Measurements from ENCODE around the gene DUS2.
"Not testable (repeated sequence)": the region's sequence is repeated elsewhere in the genome, so short reads cannot be mapped to it uniquely, and the experiment has no call there.

DUS2 gene

DNA sequence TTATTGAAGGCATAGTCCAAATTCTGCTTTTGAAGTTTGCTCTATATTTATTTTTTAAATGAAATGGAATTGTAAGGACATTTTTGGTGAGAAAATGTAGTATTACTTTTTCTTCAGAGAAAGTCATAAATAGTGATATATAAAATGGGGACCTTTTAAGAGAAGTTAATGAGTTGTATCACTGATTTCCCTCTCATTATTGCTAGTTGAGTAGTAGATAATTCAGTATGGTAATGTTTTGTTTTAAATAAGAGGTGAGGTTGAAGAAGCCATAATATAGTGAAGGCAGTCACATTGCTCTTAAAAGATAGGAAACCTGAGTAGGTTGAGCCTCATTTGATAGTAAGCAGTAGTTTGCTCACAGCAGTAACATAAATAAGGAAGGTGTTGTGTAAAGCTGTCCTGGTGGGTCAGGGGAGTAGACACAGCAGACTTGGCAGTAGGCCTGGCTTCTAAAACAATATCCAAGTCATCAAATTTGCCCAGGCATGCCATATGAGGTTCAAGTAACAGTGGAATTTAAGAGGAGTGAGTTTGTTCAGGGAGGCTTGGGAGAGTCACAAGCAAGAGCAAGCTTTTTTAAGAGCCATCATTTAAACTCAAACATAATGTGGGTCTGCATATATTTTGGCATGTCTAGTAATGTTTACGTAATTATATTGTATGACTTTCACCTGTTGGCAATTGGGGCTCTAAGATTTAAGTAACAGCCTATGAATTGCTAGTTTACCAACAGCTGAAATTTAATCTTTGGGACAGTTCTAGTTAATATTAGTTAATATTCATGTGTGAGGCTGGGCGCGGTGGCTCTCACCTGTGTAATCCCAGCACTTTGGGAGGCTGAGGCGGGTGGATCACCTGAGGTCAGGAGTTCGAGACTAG lies 68.5 kb downstream of the DUS2 start:
- DNase-seq (ENCODE audit: low spot score), result peak; percentile 34

DNA sequence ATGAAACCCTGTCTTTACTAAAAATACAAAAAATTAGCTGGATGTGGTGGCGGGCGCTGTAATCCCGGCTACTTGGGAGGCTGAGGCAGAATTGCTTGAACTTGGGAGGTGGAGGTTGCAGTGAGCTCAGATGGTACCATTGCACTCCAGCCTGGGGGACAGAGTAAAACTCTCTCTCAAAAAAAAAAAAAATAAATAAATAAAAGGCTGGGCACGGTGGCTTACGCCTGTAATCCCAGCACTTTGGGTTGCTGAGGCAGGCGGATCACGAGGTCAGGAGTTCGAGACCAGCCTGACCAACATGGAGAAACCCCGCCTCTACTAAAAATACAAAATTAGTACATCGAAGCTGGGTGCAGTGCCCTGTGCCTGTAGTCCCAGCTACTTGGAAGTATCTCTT lies 69.2 kb downstream of the DUS2 start:
- not testable (repeated sequence) for DNase-seq (ENCODE audit: low spot score)

DNA sequence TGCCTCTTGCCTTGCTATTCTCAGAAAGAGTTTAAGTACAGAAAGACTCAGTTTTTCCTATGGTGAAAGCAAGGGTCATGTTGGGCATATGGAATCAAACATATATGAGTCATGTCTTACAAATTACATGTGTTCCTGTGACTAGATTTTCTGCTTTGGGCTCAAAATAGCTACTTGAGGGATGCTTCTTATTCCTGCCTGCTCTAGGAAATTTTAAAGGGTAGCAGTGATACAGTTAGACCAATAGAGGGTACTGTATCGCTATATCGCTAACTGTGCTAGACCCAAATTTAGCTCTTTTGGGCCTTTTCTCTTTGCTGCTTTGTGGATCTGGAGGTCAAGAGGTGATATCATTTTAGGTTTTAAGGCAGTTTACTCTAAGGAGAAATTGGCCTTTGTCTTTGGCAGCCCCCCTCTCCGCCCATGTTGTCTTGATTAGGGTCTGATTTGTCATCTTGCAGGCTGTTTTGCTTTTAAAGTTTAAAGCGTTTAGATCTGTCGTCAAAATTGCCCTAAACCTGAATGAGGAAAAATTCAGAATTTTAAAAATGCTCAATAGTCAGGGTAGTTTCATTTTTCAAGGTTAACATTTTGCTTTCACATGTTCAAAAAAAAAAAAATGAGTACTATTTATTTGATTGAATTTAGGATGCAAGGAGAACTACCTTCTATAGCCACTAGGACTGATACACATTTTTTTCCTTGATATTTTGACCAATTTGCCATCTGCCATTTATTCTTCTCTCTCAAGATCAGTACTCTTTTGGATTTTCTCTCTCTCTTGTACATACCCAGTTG lies 70.9 kb downstream of the DUS2 start:
- DNase-seq (ENCODE audit: low spot score), result no peak

DNA sequence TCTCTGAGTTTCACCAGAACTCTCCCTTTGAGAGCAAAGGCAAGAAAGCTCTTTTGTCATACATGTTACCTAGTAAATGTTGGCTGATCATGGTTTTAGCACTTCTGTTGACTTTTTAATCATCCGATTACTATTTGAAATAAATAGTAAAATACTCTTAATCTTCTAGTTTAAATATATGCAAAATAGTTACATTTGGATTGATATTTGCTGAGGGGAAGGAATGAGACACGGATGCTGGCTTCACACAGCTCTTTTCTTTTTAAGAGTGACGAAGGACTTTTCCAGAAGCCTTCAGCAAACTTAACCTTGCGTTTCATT lies 71.5 kb downstream of the DUS2 start:
- no peak for DNase-seq (ENCODE audit: low spot score)

DNA sequence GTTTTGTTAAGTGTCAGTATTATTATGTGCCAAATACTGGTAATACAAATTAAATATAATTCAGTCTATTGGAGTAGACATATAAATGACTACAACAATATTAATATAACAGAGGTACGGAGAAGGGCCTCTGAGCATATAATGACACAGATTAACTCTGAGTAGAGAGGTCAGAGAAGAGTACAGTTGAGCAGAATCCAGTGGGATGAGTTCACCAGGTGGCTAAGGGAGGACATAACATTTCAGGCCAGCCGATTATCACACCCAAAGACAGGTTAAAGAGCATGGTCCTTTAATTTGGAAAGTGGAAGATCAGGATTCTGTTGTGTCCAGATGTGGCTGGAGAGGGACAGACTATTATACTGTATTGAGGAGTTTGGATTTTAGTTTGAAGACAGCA lies 73.4 kb downstream of the DUS2 start:
- no peak for DNase-seq (ENCODE audit: low spot score)

DNA sequence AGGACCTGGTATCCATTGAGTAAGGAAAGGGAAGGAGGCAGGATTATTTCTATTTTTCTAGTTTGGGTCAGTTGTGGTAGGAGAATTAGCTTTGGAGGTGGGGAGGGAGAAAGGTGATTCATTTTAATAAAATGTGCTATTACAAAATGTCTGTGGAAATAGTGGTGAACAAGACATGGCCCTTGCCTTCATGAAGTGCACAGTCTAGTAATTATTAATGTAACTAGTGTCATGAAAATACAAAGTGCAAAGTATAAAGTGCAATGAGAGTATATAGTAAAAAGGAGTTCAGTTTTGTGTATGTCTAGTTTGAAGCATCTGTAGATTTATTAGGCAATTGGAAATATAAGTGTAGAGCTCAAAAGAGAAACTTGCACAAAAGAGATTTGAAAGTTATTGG lies 74.0 kb downstream of the DUS2 start:
- DNase-seq (ENCODE audit: low spot score), result no peak

DNA sequence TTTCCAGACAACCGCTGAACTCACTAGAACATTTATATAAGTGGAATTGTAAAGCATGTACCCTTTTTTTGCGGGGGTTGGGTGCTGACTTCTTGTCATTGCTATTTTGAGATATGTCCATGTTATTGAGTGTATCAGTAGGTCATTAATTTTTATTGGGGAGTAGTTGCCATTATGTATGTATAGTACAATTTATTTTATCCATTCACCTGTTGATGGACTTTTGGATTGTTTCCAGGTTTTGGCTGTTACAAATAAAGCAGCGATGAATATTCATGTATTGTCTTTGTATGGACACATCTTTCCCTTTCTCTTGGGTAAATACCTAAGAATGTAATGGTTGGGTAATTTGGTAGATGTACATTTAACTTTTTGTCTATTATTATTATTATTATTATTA lies 74.8 kb downstream of the DUS2 start:
- no peak for DNase-seq (ENCODE audit: low spot score)

DNA sequence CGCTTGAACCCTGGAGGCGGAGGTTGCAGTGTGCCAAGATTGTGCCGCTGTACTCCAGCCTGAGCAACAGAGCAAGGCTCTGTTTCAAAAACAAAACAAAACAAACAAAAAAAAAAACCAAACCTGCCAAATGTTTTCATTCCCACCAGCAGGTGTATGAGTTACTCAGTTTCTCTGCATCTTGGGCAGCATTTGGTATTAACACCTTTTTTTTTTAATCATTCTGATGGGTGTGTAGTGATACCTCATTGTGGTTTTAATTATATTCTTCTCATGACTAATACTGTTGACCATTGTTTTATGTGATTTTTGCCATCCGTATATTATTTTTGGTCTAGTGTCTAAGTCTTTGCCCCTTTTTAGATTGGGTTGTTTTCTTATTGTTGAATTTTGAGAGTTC lies 77.4 kb downstream of the DUS2 start:
- no peak for DNase-seq (ENCODE audit: low spot score)

DNA sequence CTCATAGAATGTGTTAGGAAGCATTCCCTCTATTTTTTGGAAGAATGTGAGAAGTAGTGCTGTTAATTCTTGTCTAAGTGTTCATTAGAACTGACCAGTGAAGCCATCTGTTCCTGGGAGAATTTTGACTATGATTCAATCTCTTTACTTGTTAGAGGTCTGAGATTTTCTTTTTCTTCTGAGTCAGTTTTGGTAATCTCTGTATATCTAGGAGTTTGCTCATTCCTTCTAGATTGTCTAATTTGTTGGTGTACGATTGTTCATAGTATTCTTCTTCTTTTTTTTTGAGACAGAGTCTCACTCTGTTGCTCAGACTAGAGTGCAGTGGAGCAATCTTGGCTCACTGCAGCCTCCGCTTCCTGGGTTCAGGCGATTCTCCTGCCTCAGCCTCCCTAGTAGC lies 82.5 kb downstream of the DUS2 start:
- no peak for DNase-seq (ENCODE audit: low spot score)

DNA sequence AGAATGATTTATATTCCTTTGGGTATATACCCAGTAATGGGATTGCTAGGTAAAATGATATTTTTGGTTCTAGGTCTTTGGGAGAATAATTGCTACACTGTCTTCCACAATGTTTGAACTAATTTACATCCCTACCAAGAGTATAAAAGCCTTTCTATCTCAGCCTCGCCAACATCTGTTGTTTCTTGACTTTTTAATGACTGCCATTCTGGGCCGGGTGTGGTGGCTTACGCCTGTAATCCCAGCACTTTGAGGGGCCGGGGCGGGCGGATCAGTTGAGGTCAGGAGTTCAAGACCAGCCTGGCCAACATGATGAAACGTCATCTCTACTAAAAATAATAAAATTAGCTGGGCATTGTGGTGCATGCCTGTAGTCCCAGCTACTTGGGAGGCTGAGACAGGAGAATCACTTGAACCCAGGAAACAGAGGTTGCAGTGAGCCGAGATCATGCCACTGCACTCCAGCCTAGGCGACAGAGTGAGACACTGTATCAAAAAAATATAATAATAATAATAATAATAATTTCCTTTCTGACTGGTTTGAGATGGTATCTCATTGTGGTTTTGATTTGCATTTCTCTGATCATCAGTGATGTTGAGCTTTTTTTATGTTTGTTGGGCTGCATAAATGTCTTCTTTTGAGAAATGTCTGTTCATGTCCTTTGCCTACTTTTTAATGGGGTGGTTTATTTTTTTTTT lies 84.3 kb downstream of the DUS2 start:
- DNase-seq (ENCODE audit: low spot score), result not testable (repeated sequence)

DNA sequence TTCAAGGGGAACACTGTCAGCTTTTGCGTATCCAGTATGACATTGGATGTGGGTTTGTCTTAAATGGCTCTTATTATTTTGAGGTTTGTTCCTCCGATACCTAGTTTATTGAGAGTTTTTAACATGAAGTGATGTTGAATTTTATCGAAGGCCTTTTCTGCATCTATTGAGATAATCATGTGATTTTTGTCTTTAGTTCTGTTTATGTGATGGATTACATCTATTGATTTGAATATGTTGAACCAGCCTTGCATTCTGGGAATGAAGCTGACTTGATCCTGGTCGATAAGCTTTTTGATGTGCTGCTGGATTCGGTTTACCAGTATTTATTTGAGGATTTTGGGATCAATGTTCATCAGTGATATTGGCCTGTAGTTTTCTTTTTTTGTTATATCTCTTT lies 86.1 kb downstream of the DUS2 start:
- DNase-seq (ENCODE audit: low spot score), result not testable (repeated sequence)

DNA sequence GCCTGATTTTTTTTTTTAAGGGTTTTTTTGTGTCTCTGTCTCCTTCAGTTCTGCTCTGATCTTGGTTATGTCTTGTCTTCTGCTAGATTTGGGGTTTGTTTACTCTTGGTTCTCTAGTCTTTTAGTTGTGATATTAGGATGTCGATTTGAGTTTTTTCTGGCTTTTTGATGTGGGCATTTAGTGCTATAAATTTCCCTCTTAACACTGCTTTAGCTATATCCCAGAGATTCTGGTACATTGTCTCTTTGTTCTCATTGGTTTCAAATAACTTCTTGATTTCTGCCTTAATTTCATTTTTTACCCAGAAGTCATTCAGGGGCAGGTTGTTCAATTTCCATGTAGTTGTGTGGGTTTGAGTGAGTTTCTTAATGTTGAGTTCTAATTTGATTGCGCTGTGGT lies 87.5 kb downstream of the DUS2 start:
- DNase-seq (ENCODE audit: low spot score), result not testable (repeated sequence)

DNA sequence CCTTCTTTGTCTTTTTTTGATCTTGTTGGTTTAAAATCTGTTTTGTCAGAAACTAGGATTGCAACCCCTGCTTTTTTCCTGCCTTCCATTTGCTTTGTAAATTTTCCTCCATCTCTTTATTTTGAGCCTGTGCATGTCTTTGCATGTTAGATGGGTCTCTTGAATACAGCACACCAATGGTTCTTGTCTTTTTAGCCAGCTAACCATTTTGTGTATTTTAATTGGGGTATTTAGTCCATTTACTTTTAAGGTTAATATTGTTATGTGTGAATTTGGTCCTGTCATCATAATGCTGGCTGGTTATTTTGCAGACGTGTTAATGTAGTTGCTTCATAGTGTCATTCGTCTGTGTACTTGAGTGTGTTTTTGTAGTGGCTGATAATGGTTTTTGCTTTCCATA lies 88.3 kb downstream of the DUS2 start:
- no peak for DNase-seq (ENCODE audit: low spot score)

DNA sequence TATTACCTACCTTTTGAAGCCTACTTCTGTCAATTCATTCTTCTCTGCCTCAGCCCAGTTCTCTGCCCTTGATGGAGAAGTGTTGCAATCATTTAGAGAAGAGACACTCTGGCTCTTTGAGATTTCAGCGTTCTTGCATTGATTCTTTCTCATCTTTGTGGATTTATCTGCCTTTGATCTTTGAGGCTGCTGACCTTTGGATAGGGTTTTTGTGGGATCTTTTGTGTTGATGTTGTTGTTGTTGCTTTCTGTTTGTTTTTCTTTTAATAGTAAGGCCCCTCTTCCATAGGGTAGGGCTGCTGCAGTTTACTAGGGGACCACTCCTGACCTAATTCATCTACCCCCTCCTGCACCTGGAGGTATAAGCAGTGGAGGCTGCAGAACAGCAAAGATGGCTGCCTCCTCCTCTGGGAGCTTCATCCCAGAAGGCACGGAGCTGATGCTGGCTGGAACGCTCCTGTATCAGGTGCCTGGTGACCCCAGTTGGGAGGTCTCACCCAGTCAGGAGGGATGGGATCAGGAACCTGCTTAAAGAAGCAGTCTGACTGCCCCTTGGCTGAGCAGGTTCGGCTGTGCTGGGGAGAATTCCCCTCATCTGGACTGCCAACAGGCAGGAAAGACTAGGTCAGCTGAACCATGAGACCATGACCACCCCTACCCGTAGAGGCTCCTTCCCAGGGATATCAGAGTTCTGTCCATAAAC lies 90.1 kb downstream of the DUS2 start:
- no peak for DNase-seq (ENCODE audit: low spot score)

DNA sequence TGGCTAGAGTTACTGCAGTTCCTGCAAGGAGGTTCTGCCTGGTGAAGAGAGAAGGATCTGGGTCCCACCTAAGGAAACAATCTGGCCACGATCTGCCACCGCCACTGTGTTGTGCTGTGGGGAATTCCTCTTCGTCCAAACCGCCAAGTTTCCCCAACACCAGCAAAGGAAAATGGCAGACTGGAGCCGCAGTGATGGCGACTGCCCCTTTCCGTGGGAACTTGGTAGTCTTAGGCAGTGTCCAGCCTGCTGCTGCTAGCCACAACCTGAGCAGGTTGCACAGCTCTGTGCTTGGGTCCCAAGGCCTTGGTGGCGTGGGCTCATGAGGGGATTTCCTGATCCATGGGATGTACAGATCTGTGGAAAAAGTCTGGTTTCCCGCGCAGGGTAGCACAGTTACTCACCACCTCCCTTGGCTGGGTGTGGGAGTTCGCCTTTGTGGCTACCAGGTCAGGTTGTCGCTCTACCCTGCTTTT lies 90.7 kb downstream of the DUS2 start:
- no peak for DNase-seq (ENCODE audit: low spot score)

DNA sequence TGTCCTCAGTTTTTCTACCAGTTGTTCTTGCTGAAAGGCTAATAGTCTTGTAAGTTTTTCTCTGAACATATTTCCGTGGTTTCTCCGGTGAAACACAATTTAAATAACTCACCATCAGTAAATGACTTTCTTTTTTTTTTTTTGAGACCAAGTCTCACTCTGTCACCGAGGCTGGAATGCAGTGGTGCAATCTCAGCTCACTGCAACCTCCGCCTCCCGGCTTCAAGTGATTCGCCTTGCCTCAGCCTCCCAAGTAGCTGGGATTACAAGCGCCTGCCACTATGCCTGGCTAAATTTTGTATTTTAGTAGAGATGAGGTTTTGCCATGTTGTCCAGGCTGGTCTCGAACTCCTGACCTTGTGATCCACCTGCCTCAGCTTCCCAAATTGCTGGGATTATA lies 91.9 kb downstream of the DUS2 start:
- not testable (repeated sequence) for DNase-seq (ENCODE audit: low spot score)

DNA sequence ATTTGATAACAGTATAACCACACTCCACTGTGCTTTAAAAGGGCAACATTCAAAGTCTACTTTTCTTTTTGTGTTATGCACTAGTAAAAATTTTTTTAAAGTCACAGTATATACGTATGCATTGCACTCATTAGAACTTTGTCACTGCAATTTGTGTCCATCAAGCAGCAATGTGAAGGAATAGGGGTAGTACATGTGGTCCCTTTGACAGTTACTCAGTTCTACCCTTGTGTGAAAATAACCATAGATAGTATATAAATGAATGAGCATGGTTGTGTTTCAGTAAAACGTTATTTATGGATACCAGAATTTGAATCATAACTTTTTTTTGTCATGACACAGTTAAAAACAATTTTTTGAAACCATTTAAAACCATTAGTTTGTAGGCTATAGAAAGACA lies 92.8 kb downstream of the DUS2 start:
- DNase-seq (ENCODE audit: low spot score), result no peak

DNA sequence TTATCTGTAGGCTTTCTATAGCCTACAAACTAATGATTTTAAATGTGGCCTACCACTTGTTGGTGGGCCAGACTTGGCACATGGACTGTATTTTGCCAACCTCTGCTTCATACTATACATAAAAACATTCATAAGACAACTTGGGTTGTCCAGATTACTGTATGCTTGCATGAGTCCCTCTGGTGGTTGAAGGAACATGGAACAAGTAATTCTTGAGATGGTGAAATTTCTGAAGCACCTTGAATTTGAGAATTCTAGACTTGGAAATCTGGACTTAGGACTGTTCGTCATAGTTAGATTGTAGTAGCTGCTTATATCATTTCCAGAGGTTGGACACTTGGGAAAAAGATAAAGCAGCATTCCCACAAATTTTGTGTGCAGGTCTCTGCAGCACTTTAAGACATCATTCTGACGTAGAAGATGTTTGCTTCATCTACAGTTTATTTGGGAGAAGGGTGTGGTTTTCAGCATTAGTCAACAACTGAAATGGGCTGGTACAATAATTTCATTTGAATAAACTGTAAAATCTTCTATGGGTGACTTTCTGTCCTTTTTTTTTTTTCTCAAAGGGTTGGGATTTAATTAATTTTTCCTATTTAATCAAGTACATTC lies 93.3 kb downstream of the DUS2 start:
- DNase-seq (ENCODE audit: low spot score), result peak; percentile 14

DNA sequence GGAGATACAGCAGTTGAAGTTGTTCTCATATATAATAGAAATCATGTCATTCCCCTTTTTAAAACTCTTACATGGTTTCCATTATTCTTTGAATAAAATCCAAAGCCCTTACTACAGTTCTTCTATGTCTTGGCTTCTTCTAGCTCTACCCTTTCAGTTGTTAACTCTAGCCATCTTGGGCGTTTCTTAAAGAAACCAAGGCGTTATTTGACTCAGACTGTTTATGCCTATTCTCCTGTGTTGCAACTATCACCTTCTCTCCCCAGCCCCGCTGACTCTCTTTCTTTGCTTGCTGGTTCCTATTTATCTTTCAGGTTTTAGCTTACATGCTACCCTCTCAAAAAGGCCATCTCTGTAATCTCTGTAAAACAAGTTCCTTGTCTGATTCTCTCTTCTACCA lies 94.8 kb downstream of the DUS2 start:
- DNase-seq (ENCODE audit: low spot score), result no peak

DNA sequence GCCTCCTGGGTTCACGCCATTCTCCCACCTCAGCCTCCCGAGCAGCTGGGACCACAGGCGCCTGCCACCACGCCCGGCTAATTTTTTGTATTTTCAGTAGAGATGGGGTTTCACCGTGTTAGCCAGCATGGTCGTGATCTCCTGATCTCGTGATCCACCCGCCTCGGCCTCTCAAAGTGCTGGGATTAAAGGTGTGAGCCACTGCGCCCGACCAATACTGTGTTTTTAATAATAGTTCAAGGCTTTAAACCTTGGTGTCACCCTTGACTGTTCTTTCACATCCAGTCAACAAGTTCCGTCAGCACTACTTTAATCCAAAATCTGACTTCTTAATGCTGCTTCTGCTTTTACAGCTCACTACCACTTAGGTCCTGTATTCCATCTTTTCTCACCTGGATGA lies 95.9 kb downstream of the DUS2 start:
- not testable (repeated sequence) for DNase-seq (ENCODE audit: low spot score)

DNA sequence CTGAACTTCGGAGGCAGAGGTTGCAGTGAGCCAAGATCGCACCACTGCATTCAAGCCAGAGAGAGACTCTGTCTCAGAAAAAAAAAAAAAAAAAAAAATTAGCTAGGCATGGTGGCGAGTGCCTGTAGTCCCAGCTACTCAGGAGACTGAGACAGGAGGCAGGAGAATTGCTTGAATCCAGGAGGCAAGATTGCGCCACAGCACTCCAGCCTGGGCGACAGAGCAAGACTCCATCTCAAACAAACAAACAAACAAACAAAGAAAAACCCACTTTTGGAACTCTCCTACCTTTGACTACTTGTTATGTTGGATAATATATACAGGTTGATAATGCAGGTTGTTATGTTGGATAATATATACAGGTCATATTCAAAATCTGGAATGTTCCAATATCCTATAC lies 97.4 kb downstream of the DUS2 start:
- not testable (repeated sequence) for DNase-seq (ENCODE audit: low spot score)

DNA sequence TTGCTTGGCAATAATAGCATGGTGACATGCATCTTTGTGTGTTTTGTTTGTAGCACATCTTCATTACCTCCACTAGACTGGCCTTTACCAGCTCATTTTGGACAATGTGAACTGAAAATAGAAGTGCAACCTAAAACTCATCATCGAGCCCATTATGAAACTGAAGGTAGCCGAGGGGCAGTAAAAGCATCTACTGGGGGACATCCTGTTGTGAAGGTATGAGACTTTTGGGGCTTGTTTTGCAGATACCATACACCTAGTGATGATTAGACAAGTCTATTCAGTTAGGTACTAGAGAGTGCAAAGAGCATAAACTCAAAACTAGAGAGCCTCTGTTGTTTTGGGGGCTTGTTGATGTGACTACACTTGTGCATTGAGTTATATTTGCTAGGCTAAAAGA lies 103.3 kb downstream of the DUS2 start:
- no peak for DNase-seq (ENCODE audit: low spot score)
